ENCODE measurements around the gene RAB31.

RAB31 gene

GRCh38 chr18:9694174-9694573 lies 13.9 kb upstream of the RAB31 start:
- no peak for DNase-seq

DNA sequence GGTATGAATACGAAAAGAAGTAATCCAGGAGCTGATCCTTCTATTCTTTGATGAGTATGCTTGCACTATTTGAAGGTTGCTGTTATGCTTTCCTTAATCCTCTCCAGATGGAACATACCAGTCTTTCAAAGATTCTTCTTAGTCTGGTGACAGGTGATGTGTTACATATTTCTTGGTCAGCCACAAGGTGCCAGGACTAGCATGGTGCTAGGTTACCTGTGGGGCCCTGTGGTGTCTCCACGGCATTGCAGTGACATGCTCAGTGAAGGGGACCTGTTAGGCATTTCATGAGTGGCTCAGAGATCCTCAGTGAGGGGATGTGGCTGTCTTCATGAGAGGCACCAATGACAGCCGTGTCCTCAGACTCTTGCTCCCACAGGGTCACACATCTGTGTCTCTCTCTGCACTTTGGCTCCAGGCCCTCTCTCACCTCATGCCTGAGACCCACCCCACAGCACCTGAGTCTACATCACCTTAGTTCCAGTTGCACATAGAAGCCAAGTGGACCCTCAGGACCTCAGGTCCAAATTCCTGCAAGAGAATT lies 13.1 kb upstream of the RAB31 start:
- DNase-seq: no peak

DNA sequence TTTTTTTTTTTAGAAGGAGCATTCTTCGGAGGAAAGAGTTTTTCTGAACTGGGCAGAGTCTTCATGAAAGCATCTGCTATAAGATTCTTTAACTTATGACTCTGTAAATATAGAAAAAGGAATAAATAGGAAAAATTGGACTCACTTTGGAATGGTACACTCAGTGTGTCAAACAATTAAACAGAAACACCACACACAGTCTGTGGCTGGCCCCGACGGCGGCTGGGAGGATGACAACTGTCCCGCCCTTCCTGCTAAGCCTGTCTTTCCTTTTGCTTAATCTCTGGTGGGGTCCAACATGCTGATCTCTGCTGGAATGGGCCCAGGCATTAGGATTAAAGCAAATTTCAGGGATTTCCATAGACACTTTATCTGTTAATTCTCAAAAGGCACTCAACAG lies 12.5 kb upstream of the RAB31 start:
- no peak for DNase-seq

GRCh38 chr18:9696112-9696511 lies 12.0 kb upstream of the RAB31 start:
- DNase-seq: no peak

DNA sequence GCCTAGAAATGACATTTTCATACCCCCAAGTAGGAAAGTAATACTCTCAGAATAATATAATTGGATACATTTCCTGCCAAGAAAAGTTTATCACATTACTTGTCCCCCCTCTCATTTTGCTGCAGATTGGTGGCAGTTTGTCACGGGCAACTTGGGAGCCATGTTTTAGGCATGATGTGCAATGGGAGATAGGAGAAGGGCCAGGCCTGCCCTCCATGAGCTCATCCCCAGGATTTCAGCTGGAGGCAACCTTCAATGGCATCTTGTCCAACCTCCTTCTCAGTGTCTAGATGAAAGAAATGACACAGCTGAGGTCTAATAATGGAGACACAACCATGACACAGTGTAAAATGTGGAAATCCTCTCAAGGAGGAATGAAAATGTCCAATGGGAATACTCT lies 11.4 kb upstream of the RAB31 start:
- DNase-seq: no peak

GRCh38 chr18:9697121-9697520 lies 11.0 kb upstream of the RAB31 start:
- DNase-seq: no peak

- no peak for DNase-seq
These were observed 9.6 kb upstream of the RAB31 start for GRCh38 chr18:9698497-9698896.

- DNase-seq: peak; percentile 29
These were observed 7.8 kb upstream of the RAB31 start for GRCh38 chr18:9700261-9700796.

DNA sequence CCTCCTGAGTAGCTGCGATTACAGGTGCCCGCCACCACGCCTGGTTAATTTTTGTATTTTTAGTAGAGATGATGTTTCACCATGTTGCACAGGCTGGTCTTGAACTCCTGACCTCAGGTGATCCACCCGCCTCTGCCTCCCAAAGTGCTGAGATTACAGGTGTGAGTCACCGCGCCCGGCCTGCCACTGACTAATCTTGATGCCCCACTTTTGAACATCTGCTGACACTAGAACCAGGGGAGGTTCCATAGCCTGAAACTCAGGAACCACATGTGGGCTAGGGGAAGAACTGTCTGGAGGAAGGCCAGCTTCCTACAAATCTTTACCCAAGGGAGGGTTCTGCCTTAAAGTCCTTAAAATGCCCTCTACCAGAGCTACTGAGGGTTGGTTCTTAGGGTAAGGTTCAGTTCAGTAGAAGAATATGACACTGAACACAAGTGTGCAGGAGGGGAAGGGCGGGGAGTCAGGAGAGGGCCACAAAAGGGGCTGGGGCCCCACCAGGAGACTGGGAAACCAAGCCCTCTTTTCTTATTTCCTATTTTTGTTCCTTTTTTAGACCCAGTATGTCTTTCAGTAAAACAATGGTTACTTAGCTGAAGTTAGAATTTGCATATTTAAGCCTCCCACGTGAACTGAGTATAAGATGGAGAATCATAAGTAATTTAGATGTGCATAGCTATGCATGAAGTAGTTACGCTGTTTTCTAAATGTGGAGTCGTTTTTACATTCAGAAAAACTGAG lies 6.3 kb upstream of the RAB31 start:
- no peak for DNase-seq

DNA sequence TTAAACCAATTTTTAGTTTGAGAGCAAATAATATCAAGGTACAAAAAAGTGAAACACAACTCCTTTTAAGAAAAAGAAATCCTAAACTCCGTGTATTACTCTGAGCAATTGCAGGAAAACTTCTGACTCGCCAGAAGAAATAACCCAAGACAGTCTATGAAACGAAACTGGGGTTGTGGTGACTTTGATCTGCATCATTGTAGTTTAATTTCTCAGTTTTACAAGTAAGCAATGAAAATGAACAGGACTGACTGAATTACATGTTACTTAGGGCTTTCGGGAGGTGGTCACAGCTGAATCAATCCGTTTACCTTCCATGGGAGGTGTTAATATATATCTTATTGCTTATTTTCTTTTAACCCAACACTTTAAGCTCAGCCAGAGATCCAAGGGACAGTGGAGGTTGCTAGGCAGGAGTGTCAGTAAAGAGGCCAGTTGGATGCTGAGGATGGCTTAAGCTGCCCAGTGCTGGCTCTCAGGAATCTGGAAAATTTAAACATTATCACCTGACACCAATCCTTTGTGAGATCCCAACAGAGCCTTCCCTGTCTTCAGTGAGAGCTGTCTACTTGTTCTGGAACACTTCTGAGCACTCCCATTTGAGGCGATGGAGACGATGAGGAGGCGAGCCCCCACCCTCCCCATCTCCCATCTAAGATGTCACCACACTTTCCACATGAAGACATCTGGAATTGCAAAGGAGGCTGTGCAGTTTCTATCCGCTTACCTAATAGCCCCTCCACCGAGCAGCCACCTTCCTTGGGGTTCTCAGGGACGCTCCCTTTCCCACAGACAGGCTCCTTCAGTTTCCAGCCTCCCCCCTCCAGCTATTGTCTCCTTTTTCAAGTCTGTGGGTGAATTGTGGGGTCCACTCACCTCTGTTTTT lies 3.6 kb upstream of the RAB31 start:
- DNase-seq: no peak

- DNase-seq: peak; percentile 76
These were observed 2.8 kb upstream of the RAB31 start for GRCh38 chr18:9705183-9705829.

DNA sequence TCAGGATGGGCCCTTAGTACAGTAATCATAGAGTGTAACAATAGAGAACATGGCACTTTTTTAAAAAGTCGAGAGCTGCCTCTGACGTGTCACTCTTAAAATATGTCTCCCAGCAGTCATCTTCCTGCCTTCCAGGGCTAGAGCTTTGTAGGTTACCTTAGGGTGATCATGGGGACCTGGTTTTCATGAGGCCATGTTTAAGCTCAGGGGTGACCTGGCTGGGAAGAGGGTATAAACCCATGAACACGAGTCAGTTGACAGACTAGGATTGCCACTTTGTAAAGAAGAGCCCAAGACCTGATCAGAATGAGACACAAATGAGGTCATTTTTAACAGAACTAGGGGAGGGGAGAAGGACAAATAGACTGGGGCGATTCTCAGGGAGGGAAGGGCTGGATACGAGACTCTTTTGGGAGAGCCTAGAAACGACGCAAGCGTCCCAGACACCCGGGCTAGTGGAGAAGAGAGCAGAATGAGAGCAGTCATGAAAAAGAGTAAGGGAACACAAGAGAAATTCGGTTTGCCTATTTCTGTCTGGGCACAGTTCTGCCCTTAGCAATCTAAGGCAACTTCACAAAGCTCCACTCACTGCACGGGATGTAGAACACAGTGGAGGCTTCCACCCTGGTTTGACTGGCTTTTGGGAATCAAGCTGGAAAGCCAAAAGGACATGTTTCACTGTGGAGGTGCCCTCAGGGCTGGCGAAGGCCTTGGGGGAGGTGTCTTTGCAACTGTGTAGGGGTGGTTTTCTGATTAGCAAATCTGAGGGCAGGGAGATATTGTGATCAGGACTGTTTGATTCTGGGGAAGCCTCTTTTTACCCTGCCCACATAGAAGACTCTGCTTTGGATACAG lies 1.8 kb upstream of the RAB31 start:
- DNase-seq: peak; percentile 44

- DNase-seq: peak; percentile 43
These were observed 582 bp upstream of the RAB31 start for GRCh38 chr18:9707381-9708056.

GRCh38 chr18:9708434-9709303 lies 568 bp downstream of the RAB31 start:
- DNase-seq: no peak

DNA sequence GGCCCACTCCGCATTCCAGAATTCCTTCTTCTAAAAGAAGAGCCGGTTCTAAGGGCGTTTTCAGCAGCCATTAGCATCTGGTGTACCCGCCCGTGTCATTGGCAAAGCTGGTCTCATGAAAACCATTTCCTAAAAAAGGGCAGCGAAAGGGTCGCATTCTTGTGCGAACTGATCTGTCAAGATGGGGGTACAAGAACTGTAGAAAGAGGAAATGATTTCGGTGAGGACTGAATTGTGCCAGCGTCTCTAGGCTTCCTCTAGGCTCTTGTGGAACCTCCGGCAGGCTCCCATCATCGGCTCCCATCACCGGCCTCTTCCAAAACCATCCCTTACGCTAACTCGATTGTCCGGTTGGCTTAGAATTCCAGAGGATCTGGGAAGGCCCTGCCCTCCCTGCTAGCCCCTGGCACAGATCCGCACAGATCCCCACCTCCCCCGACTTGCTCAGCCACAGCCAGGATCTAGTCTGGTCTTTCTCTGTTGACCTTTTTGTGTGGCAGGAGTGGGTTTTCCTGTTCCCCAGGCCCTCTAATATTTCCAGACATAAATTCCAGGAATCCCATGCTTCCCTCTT lies 1.3 kb downstream of the RAB31 start:
- DNase-seq: no peak

DNA sequence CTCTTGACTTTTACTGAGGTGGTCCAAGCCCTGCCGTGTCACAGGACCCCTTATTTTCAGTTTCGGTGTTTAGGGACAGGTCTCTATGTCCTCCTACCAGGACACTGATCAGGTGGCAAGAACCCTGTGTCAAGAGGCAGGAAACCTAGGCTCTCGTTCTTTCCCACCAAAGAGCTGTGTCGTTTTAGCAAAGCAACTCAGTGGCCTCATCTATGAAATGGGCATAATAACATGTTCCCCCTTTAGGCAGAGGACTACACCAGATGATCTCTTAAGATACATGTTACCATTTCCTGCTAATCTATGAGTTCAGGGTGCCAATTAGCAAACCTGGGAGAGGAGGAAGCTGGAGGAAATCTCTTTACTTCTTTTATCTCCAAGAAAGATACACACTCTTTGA lies 1.9 kb downstream of the RAB31 start:
- DNase-seq: no peak

GRCh38 chr18:9711361-9712129 lies 3.4 kb downstream of the RAB31 start:
- no peak for DNase-seq

DNA sequence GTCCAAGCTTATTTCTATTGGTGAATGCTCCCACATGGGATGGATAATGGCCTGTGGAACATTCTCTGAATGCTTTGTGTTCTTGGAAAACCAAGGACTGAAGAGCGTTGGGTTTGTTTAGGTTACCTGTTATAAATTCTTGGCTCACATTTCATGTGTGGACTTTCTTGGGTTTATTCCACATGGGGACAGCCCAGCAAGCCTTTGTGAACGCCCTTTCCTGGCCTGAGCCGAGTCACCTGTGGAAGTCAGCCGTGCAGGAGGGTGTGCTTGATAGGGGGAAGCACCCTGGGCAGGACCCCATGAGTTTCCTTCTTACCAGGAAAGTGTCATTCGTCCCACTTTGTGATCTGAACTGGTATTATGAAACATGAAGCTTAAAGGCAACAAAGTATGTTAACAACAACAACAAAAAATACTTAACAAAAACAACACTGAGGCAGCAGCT lies 4.1 kb downstream of the RAB31 start:
- DNase-seq: no peak

DNA sequence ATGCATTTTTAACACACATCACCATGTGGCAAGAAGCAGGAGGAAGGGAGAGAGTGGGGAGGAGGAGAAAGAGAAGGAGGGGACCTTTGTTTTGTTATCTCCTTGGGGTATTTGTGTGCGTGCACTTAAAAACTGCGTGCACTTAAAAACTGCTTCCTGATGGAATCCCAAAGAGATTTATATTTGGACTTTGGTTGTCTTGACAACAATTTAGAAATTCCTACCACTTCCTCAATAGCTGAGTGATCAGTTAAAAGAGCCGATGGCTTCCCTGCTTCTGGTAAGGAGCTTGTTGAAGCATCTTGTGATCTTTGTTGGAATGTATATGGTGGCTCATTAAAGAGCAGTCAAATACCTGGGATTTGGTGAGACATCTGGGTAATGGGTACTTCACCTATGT lies 4.5 kb downstream of the RAB31 start:
- peak; percentile 61 for DNase-seq

Measured in fibroblast of skin of right quadriceps (primary cell).